ENCODE results near the gene HIVEP3.

The HIVEP3 gene

DNA sequence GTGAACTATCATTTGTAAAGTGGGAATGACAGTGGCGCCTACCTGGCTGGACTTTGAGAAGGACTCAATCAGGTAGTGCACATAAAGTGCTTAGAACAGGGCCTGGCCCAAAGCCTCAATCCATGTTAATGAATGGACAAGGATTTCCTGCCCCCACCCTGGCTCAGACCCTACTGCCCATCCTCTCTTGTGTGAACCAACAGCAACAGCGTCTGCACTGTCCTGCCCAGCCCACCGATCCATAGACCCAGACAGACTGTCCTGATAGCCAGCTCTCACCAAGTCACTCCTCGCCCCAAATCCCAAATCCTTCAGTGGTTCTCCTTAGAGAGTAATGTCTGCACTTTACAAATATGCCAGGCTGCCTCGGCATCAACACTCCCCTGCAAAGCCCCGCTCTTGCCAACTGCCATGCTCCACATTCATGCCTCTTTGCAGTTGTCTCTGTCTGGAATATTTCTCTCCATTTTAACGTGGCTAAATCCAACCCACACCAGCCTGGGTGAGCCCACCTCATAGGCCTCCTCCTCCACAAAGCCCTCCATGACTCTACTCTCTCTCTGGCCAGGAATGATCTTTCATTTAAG lies 276.7 kb downstream of the HIVEP3 start:
- no peak for DNase-seq

DNA sequence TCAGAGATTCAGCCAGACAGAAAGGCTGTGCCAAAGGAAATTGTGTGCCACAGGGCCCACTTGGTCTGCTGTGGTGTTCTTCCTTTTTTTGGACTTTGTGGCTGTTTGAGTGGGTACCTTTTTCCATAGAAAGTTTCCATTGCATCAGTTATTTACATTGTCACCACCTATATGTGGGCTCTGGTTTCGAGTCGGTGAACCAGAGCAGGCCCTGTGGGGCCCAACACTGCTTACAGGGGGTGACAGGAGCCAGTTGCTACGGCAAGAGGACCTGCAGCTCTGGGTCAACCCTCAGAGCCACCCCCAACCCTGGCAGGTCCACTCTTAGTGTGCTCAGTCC lies 277.3 kb downstream of the HIVEP3 start:
- no peak for DNase-seq

DNA sequence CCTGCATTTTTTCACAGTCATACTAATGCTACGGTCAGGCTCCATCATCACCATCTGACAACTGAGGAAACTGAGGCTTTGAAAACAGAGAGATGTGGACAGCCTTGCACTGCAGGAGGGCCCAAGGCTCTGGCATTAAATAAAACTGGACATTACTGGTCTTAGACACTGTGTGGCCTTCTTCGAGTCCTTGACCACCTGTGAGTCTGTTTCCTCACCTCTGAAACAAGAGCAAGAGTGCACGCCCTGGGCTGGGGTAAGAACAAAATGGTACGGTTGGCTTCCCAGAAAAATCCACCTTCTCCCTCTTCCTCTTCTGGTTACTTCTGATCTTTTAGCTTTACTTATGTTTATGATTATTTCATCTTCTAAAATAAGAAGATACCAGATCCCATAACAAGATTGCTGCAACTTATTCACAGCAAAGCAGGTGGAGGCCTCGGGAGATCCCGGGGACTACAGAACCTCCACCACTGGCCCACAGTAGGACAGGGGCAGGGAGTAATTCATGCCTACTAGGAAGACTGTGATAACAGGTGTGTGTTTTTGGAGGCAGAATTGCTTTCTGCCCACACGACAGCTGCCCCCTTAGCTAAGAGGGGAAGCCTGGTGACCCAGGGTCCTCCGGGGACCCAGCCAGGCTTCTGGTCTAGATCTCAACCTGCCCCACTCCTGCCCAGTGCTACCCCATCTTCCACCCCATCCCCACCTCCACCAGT lies 277.8 kb downstream of the HIVEP3 start:
- no peak for DNase-seq

DNA sequence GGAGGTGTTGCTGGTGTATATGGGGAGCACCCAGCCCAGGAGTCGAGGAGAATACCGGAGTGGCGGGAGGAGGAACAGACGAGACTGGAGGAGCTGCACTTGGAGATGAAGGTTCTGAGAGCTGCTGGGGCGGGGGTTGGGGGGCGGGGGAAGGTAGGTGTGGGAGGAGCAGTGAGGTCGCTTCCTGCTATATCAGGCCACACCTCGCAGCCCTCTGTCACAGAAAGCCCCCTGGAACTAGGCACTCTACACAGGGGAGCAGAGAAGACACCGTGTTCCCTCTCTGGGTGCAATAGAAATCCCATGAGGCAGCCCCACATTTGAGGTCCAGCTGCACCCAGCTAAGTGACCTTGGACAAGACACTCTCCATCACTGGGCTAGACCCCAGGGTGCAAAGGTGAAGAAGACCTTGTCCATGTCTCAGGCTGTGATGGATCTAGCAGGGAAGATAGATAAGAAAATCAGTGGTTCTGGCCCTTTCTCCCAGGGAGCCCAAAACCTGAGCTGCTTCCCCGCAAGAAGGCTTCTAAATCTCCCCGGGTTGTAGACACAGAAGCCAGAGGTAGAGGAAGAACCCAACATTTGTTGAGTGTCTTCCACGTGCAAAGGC lies 278.5 kb downstream of the HIVEP3 start:
- no peak for DNase-seq

DNA sequence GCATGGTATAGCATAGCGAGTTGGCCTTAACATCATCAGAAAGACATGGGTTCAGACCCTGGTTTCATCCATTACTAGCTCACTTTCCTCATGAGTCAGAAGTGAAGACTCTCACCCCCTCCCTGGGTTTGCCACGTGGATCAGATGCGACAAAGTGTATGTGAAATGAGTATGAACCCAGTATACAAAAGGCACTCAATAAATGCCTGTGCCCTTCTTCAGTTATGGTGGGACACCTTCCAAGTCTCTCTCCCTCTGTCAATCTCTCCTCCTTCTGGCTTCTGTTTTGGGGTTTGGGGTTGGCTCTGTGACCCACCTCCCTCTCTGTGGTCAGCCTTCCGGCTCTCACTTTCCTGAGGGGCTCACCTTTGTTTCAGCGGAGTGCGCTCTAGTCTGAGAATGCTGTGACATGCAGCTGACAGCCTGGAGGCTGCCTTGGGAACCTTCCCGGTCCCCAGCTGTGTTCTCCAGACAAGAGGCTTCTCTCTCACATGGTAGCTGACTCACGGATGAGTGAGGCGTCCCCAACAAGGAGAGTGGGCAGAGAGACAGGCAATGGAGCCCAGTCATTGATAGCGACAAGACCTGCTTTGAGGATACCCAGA lies 279.3 kb downstream of the HIVEP3 start:
- DNase-seq, result no peak

DNA sequence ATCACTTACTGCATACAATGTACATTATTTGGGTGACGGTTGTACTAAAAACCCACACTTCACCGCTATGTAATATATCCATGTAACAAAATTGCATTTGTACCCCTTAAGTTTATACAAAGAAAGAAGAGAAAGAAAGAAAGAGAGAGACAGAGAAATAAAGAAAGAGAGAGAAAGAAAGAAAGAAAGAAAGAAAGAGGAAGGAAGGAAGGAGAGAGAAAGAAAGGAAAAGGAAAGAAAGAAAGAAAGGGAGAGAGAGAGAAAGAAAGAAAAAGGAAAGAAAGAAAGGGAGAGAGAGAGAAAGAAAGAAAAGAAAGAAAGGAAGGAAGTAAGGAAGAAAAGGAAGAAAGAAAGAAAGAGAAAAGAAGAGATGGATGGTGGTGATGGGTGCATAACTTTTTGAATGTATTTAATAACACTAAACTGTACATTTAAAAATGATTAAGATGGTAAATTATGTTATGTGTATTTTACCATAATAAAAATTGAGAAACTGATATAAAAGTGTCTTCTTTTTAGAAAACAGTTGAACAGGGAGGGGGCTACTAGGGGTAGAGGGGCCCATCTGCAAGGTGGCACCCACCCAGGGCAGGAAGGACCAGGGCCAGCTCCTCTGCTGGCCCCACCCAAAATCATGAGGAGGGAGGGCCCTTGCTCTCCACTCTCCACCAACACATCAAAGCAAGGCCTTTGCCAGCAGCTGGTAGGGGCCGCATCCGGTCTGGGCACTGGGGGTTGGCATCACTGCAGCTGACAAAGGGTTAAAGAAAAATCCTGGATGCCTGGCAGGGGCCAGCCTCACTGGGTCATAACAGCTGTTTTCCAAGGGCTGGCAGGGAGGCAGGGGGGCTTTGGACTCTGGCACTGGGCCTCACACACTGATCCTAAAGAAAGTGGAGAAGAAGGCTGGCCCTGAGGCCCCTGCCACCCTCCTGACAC lies 280.4 kb downstream of the HIVEP3 start:
- no peak for DNase-seq

DNA sequence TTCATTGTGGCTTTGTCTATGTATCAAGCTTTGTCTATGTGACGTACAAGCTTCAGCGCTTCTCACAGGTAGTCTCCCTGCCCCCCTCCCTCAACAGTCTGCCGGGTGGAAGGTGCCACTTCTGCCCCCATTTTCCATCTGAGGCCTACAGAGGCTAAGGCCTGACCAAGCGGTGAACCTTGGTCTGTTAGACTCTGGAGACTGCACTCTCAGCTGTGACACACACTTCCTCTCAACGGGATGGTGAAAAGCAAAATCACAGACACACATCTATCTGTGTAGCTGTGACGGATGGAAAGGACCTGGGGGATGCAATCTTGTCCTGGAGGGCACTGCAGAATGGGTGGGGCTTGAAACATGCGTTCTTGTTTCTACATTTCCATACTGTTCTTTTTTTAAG lies 281.4 kb downstream of the HIVEP3 start:
- no peak for DNase-seq

DNA sequence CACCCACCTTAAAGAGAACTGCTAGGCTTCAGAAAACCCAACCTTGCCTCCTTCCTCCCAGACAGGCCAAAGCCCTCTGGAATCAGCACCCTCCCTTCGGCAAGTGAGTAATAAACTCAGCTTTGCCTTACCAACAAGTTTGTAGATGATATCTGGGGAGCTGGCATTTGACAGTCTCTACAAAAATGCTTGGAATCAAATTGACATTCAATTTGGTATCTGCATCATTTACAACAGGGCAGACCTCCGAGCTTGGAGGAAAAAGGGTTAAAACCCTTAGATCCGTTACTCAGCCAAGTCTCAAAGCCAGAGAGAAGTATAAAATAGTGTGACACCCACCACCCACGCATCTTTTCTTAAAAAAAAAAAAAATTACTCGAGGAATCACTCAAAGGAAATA lies 285.0 kb downstream of the HIVEP3 start:
- no peak for DNase-seq

DNA sequence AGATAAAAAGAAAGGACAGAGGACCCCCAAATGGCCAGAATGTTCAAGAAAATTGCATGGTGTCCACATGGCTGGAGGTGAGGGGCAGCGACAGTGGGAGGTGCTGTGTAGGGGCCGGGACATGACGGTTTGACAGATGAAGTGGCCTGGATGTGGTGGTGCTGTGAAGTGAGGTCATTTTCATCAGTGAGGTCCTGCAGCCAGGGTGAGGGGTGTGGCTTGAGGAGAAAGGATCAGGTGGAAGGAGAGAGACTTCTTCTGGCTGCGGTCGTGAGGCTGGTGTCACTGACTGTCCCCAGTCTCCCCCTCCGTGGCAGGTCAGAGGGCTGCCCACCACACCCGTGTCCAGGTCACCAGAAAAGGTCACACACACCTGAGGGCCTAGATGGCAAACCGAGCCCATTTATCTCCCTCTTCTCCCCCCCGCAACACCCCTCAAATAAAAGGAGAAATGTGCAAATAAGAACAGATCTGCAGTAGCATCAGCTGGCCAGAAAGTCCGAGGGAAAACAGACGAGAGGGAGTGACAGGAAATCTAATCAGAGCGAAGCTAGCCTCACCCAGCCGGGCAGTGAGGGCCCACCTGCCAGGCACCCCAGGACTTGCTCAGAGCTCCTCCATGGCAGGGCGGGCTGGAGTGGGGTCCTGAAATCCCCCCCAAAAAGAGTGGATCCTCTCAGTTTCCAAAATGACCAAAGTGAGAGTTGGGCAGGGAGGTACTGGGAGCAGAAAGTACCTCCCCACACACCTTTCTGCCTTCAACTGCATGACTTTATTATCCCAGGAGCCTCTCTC lies 285.7 kb downstream of the HIVEP3 start:
- DNase-seq, result no peak

DNA sequence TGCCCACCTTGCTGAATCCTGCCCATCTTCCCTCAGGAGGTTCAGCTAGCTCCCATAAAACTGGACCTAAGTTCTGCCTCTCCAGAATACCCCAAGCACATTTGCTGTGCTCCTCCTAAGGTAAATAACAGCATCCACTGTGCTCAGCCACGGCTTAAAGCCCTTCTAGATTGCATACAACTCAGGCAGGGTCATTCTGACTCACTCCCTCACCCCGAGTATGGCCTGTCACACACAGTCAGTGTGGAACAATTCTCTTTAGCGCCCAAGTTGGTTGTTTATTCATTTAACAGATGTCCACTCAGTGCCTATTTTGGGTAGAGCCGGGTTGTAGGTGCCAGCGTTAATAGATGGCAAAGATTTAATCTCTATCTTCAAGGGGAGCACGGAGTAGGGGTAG lies 286.8 kb downstream of the HIVEP3 start:
- DNase-seq, result no peak

DNA sequence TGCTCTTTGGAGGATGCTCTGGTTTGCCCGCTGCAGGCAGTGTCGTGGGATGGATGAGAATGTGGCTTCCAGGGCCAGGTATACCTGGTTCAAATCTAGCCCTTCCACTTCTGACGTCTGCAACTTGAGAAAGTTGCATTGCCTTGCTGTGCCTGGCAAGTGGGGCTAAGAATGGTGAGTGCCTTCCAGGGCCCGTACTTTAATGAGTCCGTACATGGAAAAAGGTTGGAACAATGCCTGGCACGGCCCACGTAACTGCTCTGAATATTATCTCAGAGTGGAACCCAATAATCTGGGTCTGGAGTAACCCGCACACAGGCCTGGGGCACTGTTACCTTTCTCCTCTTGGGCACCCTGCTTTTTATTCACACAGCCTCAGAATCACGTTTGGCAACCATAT lies 287.6 kb downstream of the HIVEP3 start:
- DNase-seq, result no peak

DNA sequence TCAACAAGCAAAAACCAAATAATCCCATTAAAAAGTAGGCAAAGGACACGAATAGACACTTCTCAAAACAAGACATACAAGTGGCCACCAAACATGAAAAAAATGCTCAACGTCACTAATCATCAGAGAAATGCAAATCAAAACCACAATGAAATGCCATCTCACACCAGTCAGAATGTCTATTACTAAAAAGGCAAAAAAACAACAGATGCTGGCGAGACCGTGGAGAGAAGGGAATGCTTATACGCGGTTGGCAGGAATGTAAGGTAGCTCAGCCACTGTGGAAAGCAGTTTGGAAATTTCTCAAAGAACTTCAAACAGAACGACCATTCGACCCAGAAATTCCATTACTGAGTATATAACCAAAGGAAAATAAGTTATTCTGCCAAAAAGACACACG lies 289.2 kb downstream of the HIVEP3 start:
- no peak for DNase-seq

DNA sequence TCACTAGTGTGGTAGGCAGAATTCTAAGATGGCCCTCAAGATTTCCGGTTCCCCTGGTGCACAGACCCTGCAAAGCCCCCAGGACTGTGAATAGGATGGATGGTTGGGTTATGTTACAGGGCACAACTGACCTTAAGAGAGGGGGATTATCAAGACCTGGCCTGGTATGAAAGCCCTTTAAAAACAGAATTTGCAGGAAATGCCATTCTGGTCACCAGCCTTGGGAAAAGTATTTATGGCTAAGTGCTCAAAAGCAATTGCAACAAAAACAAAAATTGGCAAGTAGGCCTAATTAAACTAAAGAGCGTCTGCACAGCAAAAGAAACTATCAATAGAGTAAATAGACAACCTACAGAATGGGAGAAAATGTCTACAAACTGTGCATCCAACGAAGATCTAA lies 289.6 kb downstream of the HIVEP3 start:
- DNase-seq, result no peak

DNA sequence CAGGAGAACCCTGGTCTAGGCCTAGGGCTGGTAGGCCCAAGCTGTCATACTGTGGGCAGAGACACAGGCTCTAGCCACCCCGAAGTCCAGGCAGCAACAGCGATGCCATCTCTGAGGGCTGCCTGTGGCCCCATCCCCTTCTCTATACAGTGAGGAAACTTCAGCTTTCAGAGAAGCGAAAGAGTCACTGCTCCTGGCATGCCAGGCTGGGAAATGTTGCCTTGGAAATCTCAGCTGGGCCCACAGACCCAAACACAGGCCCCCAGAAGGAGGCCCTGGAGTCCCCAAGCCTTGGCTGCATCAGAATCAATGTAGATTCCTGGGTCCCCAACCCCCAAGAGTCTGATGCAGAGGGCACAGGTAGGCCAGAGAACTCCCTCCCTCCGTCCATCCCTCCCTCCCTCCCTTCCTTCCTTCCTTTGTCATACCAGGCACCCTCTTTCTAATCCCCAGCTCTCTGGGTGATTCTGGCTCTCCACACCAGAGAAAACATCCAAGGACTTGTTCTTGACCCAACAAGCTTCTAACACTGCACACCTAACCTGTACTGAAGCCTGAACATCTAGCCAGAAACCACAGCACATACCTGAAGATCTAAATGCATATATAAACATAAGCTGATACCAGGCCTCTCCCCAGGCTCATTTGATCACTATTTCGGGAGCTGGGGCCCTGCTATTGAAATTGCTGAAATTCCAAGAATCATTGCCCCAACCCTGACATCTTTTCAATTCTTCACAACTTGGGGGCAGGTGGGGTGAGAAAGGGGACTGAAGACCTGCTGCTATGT lies 291.0 kb downstream of the HIVEP3 start:
- no peak for DNase-seq

DNA sequence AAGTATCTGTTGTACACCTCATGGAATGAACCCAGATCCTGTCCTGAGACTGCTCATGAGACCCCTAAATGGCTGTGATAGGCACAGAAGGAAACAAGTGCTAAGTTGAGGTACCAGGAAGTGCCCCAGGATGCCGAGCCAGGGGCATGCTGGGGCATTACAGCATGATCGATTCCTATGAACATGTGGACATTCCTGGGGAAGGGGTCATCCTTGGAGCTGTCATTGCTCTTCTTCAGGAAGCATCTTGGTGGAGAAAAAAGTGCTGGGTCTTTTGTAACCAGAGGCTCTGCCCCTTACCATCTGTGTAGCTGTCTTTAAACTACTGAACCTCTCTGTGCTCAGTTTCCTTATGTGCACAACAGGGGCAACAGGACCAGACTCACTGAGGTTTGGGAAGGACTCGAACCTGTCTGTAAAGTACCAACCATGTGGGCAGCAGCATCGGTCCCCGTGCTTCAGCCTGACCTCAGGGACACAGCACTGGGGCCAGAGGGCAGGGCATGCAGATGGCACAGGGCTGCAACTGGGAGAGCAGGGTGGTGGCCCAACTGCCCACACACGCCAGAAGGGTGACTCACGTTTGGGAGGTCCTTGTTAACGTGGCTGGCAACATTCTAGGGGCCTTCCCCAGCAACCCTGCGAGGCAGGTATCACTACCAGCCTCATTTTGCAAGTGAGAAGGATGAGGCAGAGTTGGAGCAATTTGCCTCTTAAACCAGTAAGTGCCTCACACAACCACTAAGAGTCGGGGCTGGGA lies 291.9 kb downstream of the HIVEP3 start:
- no peak for DNase-seq

DNA sequence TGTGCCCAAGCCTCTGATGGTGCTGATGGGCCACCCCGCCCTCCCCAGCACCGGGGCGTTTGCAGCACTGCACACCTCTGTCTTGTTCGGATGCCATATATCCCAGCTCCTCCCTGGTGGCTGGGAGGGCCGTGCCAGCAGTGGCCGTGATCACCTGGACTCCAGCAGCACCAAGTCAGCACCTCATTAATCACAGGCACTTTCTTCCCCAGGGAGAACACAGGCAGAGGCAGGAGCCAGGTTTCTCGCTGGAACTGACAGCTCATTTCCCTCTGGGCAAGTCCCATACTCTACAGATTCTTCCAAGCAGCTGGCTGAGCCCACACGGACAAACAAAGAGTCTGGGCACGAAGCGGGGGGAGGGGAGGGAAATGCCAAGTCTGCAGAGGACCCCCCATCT lies 292.6 kb downstream of the HIVEP3 start:
- no peak for DNase-seq

DNA sequence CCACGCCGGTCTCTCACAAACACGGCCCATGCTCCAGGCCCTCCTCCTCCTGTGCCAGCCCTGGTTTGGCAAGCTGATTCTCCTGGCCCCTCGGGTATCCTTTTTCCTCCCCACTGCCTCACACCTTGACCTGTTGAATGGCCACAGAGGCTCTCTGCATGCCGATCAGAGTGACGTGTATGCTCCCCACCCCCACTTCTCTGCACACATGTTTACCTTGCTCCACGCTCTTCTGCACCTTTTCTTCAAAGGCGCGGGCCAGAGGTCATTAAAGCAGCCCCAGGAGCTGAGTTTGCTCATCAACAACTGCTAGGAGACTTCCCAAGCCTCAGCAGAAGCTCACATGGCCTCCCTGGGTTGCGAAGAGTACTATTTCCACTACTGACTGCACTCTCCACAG lies 295.0 kb downstream of the HIVEP3 start:
- DNase-seq, result peak; percentile 85

DNA sequence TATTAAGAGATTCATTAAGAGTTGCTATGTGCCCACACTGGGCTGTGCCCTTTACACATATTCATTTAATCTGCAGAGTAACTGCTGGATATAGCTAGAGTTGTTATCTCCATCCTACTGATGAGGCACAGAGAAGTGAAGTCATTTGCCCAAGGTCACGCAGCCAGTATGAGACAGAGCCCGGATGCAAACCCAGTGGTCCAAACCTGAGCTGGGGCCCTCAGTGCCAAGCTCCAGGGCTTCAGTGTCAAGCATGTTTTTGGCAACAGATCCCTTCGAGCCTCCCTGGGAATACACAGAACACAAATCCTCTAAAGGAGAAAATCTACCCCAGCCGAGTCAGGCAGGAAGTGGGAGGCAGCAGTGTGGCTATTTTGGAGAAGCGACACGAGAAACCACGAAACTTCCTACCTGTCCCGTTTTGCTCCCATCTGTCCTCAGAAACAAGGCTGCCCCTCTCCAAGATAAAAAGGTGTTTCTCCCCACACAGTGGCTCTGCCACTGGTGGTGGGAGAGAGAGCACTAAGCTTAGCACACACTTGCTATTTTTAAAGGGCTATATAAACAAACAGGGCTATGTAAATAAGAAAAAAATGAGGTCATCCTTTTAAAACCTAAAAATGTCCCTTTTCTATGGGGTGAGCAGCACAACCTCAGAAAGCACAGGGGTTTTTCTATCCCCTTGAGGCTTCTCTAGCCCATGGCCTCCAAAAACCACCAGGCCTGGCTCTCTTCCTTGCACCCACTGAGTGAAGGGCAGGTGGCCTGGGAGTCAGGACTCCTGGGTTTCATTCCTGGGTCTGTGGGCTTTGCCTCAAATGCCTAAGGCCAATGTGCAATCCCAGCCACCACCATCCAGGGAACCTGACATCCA lies 295.6 kb downstream of the HIVEP3 start:
- DNase-seq, result peak; percentile 92

DNA sequence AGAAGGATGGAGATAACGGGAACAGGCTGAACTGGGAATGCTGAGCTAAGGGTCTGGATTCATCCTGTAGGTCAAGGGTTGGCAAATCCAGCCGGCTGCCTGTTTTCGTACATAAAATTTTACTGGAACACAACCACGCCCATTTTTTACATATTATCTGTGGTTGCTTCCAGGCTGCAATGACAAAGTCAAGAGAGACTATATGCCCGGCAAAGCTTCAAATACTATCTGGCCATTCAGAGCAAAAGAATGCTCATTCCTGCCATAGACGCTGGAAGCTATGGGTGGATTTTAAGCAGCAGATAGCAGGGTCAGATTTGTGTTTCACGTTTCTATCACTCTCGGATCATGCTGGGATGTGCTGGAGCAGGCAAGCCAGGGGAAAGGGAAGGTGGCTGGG lies 296.3 kb downstream of the HIVEP3 start:
- no peak for DNase-seq

DNA sequence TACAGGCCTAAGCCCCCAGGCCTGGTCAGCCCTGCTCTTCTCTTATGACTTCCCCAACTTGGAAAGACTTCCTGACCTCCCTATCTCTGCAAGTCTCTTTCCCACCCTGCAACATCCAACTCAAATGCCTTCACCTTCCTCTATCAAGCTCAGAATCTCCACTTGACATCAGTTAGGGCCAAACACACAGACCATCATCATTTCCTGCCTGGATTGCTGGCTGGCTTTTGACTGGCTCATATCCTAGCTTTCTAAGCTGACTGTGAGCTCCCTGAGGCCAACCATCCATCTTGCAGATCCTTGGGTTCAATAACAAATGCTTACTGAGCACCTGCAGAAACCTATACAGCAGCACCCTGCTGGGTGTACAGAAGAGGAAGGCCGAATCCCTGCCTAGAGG lies 296.9 kb downstream of the HIVEP3 start:
- DNase-seq, result no peak
